Activated naive CD4-positive, alpha-beta T cell treated with Interleukin-2 at 50 U/mL for 16 hours (primary cell): ENCODE data around the gene ZBTB46.

Experiments used
- DNase-seq: peaks from one replicate; pipeline ENCODE4 v3.0.0-alpha.2; 2020

Gene ZBTB46

DNA sequence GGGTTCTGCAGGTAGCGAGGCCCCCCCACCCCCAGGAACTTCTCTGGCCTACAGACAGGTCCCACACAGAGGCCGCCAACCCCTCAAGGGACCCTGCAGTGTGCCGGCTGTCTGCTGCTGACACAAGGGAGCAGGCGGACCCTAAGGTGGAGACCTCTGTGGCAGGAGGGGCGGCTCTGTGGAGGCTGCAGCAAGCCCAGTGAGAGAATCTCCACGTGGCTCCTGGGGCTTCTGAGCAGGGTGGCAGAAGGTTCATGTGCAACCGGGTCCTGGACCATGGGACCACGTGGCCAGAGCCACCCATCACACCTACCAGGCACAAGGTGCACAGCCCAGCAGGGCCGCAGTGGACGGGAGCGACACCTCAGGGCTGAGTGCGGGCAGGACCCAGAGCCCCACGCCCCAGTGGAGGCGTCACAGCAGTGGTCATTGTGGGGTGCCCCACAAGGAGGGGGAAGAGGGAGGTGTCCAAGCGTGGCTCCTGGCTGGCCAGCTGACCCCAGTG lies 127.5 kb downstream of the ZBTB46 start:
- no peak for DNase-seq

DNA sequence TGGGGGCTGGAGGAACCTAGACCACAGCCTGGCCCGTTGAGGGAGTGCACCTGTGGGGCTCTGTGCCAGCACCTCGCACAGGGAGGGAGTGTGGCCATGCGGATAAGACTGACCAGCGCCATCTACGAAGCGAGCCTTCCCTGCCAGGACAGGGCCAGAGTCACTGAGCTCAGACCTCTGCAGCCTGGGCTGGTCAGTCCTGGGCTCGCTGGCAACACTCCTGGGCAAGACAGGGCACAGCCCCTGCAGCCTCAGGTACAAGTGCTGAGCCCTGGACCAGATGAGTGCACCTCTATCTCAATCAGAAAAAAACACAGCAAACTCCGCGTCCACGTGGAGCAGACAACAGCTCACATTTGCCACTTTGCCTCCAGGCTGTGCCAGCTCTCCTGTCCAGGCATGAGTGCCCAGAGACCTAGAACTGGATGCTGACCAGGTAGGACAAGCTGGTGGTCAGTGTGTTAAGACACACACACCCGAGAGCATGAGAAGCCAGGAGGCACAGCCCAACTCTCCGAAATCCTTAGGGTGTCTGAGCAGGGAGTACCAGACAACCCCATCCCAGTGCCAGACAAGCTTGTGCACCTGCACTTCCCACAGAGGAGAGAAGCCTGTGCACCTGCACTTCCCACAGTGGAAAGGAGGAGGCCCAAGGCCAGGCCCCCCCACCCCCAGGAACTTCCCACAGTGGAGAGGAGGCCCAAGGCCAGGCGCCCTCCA lies 128.2 kb downstream of the ZBTB46 start:
- DNase-seq, result no peak

DNA sequence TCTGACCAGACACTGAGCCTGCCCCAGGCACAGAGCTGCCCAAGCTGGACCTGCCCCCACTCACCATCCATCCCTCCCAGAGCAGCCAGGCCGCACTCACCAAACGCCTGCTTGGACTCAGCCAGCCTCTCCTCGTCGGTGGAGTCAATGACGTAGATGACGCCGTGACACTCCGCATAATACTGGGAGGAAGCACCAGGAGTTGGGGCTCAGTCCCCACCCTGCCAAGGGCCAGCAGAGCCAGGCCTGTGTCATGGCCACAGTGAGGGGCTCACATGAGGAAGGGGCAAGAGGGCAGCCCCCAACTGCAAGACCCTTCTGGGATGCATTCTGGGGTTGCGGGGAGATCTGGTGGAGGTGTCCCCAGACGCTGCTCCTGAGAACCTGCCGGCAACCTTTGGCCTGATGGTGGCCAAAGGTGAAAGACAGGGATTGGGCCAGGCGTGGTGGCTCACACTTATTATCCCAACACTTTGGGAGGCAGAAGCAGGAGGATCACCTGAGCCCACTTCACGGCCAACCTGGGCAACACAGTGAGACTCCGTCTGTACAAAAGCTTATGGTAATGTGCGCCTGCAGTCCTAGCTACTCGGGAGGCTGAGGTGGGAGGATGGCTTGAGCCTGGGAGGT lies 128.9 kb downstream of the ZBTB46 start:
- DNase-seq, result no peak

DNA sequence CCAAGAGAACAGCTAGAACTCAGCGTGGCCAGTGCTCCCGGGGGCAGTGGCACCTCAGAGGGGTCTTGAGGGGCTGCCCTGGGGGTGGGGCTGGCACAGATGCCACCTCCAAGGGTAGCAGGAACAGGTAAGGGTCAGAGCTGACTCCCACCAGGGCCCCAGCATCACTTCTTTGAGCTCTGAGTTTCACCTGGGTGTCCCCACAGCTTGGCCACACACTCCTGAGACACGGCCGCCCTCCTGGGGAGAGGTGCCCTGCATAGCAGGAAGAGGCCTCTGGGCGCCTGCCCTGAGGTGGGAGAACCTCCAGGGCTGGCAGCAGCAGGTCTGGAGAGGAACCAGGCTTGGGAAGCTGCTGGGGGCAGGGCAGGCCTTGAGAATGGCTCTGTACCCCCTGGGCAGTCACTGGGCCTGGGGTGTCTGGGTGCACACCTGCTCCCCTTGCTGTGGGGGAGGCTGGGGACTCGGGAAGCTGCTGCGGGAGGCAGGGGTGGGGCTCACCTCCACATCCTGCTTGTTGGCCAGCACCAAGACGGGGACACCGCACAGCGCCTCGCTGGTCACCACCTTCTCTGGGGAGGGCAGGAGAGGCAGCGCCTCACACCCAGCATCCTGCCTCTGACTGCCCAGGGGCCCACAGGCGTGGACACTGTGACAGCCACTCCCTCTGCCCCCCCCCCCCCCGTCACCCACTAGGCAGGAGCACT lies 129.6 kb downstream of the ZBTB46 start:
- no peak for DNase-seq

DNA sequence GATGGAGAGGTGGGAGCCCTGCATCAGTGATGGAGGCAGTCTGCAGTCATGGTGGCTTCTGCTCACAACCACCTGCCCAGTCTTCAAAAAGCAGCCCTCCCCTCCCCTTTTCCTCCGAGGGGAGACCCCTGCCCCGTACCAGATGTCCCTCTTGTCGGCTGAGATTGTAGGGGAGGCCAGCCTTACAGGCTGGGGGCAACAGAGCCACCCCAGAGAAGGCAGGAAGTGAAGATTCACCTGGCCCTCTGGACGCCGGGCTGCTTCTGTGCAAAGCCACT lies 130.1 kb downstream of the ZBTB46 start:
- DNase-seq, result no peak

DNA sequence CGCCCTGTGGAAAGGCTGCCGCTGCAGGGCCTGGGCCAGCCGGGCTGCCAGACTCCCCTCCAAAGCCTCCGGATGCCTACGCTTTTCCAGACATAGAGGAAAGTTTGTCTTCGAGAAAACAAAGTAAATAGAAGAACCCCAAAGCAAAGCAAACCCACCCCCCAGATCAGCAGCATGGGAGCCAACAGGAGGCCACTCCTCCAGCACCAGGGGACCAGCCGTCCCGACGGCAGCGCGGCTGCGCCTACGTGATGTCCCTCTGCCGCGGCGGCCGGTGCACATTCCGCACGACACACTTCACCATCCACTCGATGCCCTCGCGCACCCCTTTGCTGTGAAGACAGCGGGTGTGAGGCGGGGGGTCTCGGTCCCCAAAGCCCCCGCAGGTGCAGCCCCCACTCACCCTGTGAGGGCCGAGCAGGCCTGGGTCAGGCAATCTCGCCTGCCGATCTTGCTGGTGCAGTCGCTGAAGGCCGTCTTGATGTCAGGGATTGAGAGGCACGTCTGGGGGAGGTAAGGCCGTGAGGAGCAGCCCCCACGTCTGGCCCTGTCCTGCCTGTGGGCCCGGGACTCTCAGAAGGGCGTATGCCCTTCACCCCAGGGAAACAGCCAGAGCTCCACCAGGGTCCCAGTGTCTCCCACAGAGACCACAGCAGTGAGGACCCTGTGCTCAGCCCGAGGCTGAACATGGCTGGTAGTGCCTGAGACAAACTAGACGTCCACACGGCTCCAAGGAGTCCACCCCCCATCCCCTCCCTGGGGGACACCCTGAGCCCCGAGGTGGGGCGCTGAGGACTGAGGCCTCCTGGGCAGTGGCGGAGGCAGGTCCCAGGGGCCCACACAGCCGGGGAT lies 130.6 kb downstream of the ZBTB46 start:
- no peak for DNase-seq

DNA sequence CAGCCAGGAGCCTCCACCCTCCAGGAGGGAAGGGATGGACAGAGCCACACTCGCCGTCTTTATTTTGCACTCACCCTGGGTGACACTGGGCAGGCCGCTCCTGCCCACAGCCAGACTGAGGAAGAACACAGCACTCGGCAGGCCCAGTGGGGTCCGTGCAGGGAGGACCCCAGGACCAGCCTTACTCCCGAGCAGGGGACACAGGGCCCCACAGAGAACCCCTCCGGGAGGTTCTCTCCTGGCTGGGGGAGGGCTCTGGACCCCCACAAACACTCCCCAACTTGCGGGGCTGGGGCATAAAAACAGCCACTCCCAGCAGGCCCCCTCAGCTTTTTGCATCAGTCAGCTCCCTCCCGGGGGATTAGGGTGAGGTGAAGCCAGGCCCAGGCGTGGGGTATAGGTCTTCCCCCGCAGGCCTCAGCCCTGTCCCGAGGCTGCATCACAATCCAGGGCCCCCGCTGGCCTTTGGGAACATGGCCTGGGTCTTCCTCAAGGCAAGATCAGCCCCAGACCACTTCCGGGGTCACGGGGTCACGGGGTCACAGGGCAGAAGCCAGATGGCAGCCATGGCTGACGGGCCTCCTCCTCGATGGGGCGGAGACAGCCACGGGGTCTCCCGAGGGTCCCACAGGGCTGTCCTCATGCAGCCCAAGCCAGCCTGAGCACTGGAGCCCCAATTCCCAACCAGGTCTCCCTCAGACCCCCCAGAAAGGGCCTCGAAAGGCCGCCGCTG lies 131.4 kb downstream of the ZBTB46 start:
- no peak for DNase-seq

DNA sequence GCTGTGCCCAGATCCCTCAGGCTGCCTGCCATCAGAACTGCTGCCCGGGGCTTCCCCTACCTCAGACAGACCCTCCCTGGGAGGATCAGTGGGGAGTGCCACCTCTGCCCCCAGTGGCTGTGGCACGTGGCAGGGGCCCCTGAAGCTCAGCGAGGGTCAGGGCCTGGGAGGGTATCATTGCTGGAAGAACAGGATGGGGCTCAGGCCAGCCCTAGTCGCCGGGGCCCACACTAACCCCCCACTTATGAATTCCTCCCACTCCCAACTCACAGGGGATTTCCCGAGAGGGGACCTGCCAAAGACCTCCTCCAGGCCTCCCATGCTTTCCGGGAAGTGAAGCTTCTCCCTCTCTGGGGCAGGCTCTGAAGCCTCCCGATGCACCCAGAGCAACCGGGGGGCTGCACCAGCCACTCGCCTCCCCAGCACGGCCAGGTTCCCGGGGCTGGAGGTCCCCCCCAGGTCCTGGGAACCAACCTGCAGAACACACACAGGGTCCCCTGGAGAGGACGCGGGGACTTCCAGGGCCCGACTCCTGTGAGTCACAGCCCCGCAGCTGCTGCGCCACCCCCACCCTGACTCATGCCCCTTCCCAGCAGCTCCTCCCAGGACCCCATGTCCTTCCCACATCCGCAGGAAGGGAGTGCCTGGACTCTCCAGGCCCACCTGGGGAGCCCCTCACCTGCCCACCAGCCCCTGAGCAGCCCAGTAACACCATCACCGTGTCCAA lies 132.2 kb downstream of the ZBTB46 start:
- DNase-seq, result peak; percentile 69

DNA sequence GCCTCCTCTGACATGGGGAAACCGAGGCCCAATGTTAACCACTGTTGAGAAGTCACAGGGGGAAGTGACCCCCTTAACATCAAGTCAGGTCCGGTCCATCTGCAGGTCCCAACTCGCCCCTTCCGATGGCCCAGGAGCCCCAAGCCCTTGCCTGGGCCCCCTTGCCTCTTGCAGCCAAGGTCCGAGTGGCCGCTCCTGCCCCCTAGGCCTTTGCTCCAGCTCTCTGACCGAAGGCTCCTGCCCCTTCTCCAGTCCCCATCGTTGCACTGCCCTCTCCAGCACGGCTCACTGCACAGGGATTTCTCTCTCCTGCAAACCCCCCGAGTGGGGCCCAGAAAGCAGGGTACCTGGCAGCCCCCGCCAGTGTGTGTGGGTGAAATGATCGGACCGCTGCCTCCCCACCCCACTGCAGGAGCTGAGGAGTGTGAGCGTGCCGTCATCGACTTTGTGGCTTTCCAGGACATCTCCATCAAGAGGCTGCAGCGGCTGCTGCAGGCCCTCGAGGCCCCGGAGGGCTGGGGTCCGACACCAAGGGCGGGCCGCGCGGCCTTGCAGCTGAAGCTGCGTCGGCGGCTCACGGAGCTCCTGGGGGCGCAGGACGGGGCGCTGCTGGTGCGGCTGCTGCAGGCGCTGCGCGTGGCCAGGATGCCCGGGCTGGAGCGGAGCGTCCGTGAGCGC lies 133.1 kb downstream of the ZBTB46 start:
- no peak for DNase-seq

DNA sequence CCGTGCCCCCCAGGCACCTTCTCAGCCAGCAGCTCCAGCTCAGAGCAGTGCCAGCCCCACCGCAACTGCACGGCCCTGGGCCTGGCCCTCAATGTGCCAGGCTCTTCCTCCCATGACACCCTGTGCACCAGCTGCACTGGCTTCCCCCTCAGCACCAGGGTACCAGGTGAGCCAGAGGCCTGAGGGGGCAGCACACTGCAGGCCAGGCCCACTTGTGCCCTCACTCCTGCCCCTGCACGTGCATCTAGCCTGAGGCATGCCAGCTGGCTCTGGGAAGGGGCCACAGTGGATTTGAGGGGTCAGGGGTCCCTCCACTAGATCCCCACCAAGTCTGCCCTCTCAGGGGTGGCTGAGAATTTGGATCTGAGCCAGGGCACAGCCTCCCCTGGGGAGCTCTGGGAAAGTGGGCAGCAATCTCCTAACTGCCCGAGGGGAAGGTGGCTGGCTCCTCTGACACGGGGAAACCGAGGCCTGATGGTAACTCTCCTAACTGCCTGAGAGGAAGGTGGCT lies 133.7 kb downstream of the ZBTB46 start:
- no peak for DNase-seq

DNA sequence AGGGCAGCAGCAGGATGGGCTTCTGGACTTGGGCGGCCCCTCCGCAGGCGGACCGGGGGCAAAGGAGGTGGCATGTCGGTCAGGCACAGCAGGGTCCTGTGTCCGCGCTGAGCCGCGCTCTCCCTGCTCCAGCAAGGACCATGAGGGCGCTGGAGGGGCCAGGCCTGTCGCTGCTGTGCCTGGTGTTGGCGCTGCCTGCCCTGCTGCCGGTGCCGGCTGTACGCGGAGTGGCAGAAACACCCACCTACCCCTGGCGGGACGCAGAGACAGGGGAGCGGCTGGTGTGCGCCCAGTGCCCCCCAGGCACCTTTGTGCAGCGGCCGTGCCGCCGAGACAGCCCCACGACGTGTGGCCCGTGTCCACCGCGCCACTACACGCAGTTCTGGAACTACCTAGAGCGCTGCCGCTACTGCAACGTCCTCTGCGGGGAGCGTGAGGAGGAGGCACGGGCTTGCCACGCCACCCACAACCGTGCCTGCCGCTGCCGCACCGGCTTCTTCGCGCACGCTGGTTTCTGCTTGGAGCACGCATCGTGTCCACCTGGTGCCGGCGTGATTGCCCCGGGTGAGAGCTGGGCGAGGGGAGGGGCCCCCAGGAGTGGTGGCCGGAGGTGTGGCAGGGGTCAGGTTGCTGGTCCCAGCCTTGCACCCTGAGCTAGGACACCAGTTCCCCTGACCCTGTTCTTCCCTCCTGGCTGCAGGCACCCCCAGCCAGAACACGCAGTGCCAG lies 134.3 kb downstream of the ZBTB46 start, which contains the start of gene TNFRSF6B:
TNFRSF6B (plus strand) TSS at position 25 of the 729 bp plus-strand sequence; CDS start at position 141, 116 bp downstream.
- peak; percentile 24 for DNase-seq

DNA sequence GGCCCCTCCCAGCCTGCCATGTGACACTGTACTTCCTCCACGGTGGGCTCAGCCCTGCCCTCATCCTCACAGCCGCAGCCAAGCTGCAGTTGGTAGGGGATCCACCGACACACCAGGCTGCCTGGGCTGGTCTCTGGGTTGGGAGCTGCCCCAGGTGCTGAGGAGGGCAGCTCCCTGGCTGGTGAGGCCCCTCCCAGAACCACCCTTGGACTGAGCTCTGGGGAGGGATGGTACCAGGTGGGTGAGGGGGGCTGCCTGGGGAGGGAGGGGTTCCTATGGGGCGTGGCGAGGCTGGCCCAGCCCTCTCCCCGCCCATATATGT lies 134.8 kb downstream of the ZBTB46 start:
- peak; percentile 17 for DNase-seq

DNA sequence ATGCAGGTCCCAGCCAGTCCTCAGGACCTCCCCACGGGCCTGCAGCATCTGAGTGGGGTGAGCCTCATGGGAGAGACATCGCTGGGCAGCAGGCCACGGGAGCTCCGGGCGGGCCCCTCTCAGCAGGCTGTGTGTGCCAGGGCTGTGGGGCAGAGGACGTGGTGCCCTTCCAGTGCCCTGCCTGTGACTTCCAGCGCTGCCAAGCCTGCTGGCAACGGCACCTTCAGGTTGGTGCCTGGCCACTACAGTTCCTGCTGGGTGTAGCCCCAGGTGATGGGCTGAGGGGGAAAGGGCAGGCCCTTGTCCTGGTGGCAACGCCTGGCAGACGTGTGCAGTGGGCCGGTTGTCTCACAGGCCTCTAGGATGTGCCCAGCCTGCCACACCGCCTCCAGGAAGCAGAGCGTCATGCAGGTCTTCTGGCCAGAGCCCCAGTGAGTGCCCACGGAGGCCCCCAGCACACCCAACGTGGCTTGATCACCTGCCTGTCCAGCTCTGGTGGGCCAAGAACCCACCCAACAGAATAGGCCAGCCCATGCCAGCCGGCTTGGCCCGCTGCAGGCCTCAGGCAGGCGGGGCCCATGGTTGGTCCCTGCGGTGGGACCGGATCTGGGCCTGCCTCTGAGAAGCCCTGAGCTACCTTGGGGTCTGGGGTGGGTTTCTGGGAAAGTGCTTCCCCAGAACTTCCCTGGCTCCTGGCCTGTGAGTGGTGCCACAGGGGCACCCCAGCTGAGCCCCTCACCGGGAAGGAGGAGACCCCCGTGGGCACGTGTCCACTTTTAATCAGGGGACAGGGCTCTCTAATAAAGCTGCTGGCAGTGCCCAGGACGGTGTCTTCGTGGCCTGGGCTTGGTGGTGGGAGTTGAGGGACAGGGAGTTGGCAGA lies 135.4 kb downstream of the ZBTB46 start:
- no peak for DNase-seq

DNA sequence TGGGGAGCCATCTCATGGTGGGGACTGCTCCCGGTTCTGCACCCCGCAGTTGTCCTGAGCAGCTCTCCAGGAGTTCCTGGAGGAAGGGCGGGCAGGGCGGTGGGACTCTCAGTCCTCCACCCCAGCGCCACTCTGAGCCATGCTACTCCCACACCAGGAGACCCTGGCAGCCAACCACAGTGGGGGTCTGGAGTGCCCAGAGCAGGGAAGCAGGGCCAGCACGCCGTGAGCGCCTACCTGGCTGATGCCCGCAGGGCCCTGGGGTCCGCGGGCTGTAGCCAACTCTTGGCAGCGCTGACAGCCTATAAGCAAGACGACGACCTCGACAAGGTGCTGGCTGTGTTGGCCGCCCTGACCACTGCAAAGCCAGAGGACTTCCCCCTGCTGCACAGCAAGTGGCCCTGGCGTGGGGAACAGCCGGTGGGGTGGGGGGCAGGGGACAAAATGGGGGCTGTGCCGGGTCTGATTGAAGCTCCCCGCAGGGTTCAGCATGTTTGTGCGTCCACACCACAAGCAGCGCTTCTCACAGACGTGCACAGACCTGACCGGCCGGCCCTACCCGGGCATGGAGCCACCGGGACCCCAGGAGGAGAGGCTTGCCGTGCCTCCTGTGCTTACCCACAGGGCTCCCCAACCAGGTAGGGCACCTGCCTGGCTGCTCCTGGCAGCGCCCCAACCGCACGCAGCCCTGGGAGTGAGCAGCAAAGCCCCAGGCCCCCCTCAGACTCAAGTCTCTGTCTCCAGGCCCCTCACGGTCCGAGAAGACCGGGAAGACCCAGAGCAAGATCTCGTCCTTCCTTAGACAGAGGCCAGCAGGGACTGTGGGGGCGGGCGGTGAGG lies 136.3 kb downstream of the ZBTB46 start:
- no peak for DNase-seq

DNA sequence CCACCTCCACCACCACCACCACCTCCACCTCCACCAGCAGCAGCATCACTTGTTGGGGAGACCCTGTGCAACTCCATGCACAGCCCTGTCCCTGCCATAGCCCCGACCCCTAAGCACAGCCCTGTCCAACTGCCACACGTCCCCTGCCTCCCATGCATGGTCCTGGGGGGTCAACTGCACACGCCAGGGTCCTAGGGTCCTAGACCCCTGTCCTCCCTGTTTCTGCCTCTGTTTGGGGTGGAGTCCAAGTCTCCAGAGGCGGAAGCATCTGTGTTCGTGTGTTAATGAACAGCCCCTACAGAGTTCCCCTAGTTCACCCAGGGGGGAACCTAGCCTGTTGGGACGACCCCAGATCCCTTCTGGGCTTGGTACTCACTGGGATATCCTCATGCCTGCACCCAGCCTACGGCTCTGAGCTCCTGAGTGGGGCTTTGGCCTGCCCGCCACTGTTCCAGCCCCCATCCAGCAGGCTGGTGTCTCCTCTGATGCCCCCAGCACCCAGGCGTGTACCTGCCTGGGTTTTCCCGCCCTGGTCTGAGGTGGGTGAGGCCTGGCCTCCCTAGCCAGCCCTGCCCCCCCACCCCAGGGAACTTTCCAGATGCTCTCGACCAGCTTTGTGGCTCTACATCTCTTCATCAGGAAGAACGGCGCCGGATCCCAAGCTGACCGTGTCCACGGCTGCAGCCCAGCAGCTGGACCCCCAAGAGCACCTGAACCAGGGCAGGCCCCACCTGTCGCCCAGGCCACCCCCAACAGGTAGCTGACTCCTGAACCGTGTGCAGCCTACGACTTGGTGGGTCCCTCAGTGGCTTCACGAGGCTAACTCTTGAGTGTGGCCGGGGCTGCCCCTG lies 137.1 kb downstream of the ZBTB46 start:
- DNase-seq, result no peak
